HCT116 (cell line): ENCODE measurements around the gene TTC17. TPM values are rescaled to one million over a fixed set of nuclear protein-coding genes. Genes with fewer than 3 reads are reported as not detected.

Experiments used
- ATAC-seq: fragments of 200-7000 bp; cut with Tn5 transposase; 2 replicates; pipeline ENCODE4 v1.9.1; 2020; ENCODE audit warnings: mild to moderate bottlenecking, moderate library complexity
- BruUV-seq: library from RNA; stranded (reverse); fragments of 400-500 nt; replicated peaks from 2 replicates; lab custom pipeline; 2021; lab: Mats Ljungman, UMichigan
- CTCF ChIA-PET: fragments of 300-600 bp; sonication (Branson Sonifier 250); formaldehyde crosslinking; loops from one replicate; lab custom pipeline; 2021; ENCODE audit warnings: antibody characterized with exemption; lab: Charles Lee
- POLR2A ChIA-PET: fragments of 300-600, 350-600 bp; sonication (Branson Sonifier 250); formaldehyde crosslinking; loops from one replicate; lab custom pipeline; 2021; ENCODE audit warnings: antibody characterized with exemption; lab: Charles Lee
- RAD21 ChIA-PET, 2 experiments: fragments of 300-600 bp; sonication (Branson Sonifier 250); formaldehyde crosslinking; loops; one replicate each; lab custom pipeline; 2023; ENCODE audit warnings: low total read pairs in 2 of 2; ENCODE audit not compliant: uncharacterized antibody in 2 of 2, unreplicated experiment in 2 of 2, low non-redundant PET in 1 of 2; lab: Charles Lee
- DNase-seq: peaks from one replicate; pipeline ENCODE4 v3.0.0-alpha.2; 2010; ENCODE audit warnings: low read depth, low spot score
- H2AFZ ChIP-seq: fragments of 200-600 bp; shearing (Covaris generic), sonication (generic); 2 replicates; pipeline ENCODE4 v1.6.1; 2017; ENCODE audit warnings: low read depth, mixed run types, mixed read lengths, antibody characterized with exemption, low read length; ENCODE audit not compliant: poor library complexity, severe bottlenecking
- H3K27ac ChIP-seq: 2 replicates; pipeline ENCODE4 v1.5.1; 2012; ENCODE audit warnings: low read depth, low read length
- H3K27me3 ChIP-seq: fragments of 200-600 bp; sonication (generic); 2 replicates; pipeline ENCODE4 v1.6.1; 2016; ENCODE audit warnings: mixed run types, low read length, mixed read lengths; ENCODE audit not compliant: insufficient read depth
- H3K36me3 ChIP-seq, 2 experiments: fragments of 200-500 bp in 1 of 2; fragments of 200-600 bp in 1 of 2; sonication (Bioruptor generic) in 1 of 2; sonication (generic) in 1 of 2; 2 replicates each; pipeline versions ENCODE4 v1.5.1 to v1.6.1; 2014 to 2016; ENCODE audit warnings: low read length in 2 of 2, inconsistent platforms in 1 of 2, mixed read lengths in 1 of 2, mixed run types in 1 of 2; ENCODE audit not compliant: insufficient read depth in 2 of 2, control insufficient read depth in 1 of 2
- H3K4me1 ChIP-seq, 2 experiments: fragments of 200-600 bp in 1 of 2; sonication (generic) in 1 of 2; 2 replicates each; pipeline versions ENCODE4 v1.5.1 to v1.6.1; 2012 to 2017; ENCODE audit warnings: low read length in 2 of 2, inconsistent platforms in 1 of 2, mild to moderate bottlenecking in 1 of 2, mixed read lengths in 1 of 2, mixed run types in 1 of 2, moderate library complexity in 1 of 2; ENCODE audit not compliant: insufficient read depth in 2 of 2, control insufficient read depth in 1 of 2
- H3K4me2 ChIP-seq: fragments of 200-600 bp; sonication (generic); 2 replicates; pipeline ENCODE4 v1.6.1; 2017; ENCODE audit warnings: mixed run types, low read length, mixed read lengths
- H3K4me3 ChIP-seq, 2 experiments: fragments of 200-600 bp in 1 of 2; sonication (generic) in 1 of 2; replicated peaks in 1 of 2; 2 replicates each; pipeline ENCODE4 v1.5.1; 2011 to 2016; ENCODE audit warnings: low read length in 2 of 2, control low read depth in 1 of 2, low read depth in 1 of 2, mild to moderate bottlenecking in 1 of 2, mixed read lengths in 1 of 2, mixed run types in 1 of 2
- H3K79me2 ChIP-seq: fragments of 200-600 bp; sonication (generic); 2 replicates; pipeline ENCODE4 v1.6.1; 2017; ENCODE audit warnings: mild to moderate bottlenecking, mixed run types, low read length, moderate library complexity, mixed read lengths; ENCODE audit not compliant: insufficient read depth
- H3K9ac ChIP-seq: fragments of 200-600 bp; sonication (generic); 2 replicates; pipeline ENCODE4 v1.6.1; 2016; ENCODE audit warnings: low read length, mixed read lengths
- H3K9me2 ChIP-seq: fragments of 200-600 bp; sonication (generic), shearing (Covaris generic); 2 replicates; pipeline ENCODE4 v1.6.1; 2017; ENCODE audit warnings: mixed run types, mild to moderate bottlenecking, moderate library complexity; ENCODE audit not compliant: insufficient read depth
- H3K9me3 ChIP-seq, 2 experiments: fragments of 200-500 bp in 1 of 2; fragments of 200-600 bp in 1 of 2; sonication (Bioruptor generic) in 1 of 2; sonication (generic) in 1 of 2; 2 replicates each; pipeline ENCODE4 v1.6.1; 2014 to 2017; ENCODE audit warnings: low read length in 2 of 2, mixed read lengths in 2 of 2, inconsistent platforms in 1 of 2, low read depth in 1 of 2, mild to moderate bottlenecking in 1 of 2, mixed run types in 1 of 2, moderate library complexity in 1 of 2; ENCODE audit not compliant: control insufficient read depth in 1 of 2, insufficient read depth in 1 of 2
- H4K20me1 ChIP-seq: fragments of 200-600 bp; sonication (generic), shearing (Covaris generic); 2 replicates; pipeline ENCODE4 v1.6.1; 2017; ENCODE audit warnings: mixed run types, mild to moderate bottlenecking, moderate library complexity; ENCODE audit not compliant: insufficient read depth
- EGR1 ChIP-seq: IDR thresholded peaks from 2 replicates; pipeline ENCODE4 v1.6.1; 2012; ENCODE audit warnings: low read depth
- EZH2 ChIP-seq: fragments of 200-600 bp; sonication (generic); IDR thresholded peaks from 2 replicates; pipeline ENCODE4 v1.6.1; 2017; ENCODE audit warnings: antibody characterized with exemption, mixed run types
- EZH2phosphoT487 ChIP-seq: fragments of 200-600 bp; IDR thresholded peaks from 2 replicates; pipeline ENCODE4 v1.6.1; 2018; ENCODE audit warnings: antibody characterized with exemption, borderline replicate concordance
- FOSL1 ChIP-seq: IDR thresholded peaks from 2 replicates; pipeline ENCODE4 v1.6.1; 2012; ENCODE audit warnings: low read depth
- JUND ChIP-seq: IDR thresholded peaks from 2 replicates; pipeline ENCODE4 v1.6.1; 2012
- POLR2AphosphoS5 ChIP-seq: IDR thresholded peaks from 2 replicates; pipeline ENCODE4 v1.6.1; 2011; ENCODE audit warnings: mild to moderate bottlenecking, low read depth, low read length, moderate library complexity
- RAD21 ChIP-seq: IDR thresholded peaks from 2 replicates; pipeline ENCODE4 v1.6.1; 2012; ENCODE audit warnings: low read depth, mild to moderate bottlenecking
- SIN3A ChIP-seq: IDR thresholded peaks from 2 replicates; pipeline ENCODE4 v1.6.1; 2012; ENCODE audit warnings: low read depth
- TCF7L2 ChIP-seq: IDR thresholded peaks from 2 replicates; pipeline ENCODE4 v1.7.0; 2011; ENCODE audit warnings: borderline replicate concordance, inconsistent platforms; ENCODE audit not compliant: insufficient read depth, insufficient read length; ENCODE audit errors: extremely low read depth
- intact Hi-C: fragments of 100-400 bp; cut with micrococcal nuclease; formaldehyde crosslinking; loops from 2 replicates; pipeline ENCODE4 v1.10.0; 2022
- total RNA-seq: library from RNA; stranded (reverse); gene quantifications from one replicate; pipeline ENCODE4 v1.2.1, GENCODE V29; 2021; ENCODE audit not compliant: unreplicated experiment
- TF ChIP-seq, protein P1 (sequence below): IDR thresholded peaks from 2 replicates; pipeline ENCODE4 v1.6.1; 2012
- TF ChIP-seq, protein P2 (sequence below): IDR thresholded peaks from 2 replicates; pipeline ENCODE4 v1.6.1; 2011; ENCODE audit warnings: mild to moderate bottlenecking, low read length, moderate library complexity; ENCODE audit not compliant: insufficient replicate concordance; ENCODE audit errors: extremely low read depth
- TF ChIP-seq, protein P3 (sequence below): IDR thresholded peaks from 2 replicates; pipeline ENCODE4 v1.6.1; 2012; ENCODE audit warnings: low read depth

TTC17 gene
- total RNA-seq, 1 experiment from 2014 or later = 51.6 TPM

DNA sequence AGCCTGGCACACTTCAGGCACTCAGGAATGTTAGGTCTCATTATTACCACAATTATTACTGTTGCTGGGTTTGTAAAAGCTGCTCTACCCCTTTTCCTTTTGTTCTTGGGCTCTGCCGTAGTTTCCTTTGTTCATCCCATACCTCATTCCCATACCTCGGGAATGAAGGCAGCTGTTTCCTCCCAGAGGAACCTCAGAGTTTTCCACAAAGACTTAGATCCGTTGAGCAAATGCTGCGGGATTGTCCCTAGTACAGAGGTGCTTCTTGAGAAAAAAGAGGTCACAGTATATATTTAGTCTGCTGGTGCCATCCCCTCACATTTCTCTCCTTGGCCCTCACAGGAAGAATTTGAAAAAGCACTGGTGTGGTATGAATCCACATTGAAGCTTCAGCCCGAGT is 134.7 kb downstream of the TTC17 start:
- RAD21 ChIA-PET = no interaction called here
- no TSS peak for BruUV-seq
- H3K9ac ChIP-seq = no peak overlapping the region
- DNase-seq = no peak
- TF ChIP-seq, protein P1, sequence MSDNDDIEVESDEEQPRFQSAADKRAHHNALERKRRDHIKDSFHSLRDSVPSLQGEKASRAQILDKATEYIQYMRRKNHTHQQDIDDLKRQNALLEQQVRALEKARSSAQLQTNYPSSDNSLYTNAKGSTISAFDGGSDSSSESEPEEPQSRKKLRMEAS = no peak
- TF ChIP-seq POLR2AphosphoS5 (no peak), SIN3A (no peak), EZH2 (no peak), FOSL1 (no peak), EGR1 (no peak), EZH2phosphoT487 (no peak), RAD21 (no peak), JUND (no peak), TCF7L2 (no peak)
- TF ChIP-seq, protein P2, sequence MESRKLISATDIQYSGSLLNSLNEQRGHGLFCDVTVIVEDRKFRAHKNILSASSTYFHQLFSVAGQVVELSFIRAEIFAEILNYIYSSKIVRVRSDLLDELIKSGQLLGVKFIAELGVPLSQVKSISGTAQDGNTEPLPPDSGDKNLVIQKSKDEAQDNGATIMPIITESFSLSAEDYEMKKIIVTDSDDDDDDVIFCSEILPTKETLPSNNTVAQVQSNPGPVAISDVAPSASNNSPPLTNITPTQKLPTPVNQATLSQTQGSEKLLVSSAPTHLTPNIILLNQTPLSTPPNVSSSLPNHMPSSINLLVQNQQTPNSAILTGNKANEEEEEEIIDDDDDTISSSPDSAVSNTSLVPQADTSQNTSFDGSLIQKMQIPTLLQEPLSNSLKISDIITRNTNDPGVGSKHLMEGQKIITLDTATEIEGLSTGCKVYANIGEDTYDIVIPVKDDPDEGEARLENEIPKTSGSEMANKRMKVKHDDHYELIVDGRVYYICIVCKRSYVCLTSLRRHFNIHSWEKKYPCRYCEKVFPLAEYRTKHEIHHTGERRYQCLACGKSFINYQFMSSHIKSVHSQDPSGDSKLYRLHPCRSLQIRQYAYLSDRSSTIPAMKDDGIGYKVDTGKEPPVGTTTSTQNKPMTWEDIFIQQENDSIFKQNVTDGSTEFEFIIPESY = no peak
- TF ChIP-seq, protein P3, sequence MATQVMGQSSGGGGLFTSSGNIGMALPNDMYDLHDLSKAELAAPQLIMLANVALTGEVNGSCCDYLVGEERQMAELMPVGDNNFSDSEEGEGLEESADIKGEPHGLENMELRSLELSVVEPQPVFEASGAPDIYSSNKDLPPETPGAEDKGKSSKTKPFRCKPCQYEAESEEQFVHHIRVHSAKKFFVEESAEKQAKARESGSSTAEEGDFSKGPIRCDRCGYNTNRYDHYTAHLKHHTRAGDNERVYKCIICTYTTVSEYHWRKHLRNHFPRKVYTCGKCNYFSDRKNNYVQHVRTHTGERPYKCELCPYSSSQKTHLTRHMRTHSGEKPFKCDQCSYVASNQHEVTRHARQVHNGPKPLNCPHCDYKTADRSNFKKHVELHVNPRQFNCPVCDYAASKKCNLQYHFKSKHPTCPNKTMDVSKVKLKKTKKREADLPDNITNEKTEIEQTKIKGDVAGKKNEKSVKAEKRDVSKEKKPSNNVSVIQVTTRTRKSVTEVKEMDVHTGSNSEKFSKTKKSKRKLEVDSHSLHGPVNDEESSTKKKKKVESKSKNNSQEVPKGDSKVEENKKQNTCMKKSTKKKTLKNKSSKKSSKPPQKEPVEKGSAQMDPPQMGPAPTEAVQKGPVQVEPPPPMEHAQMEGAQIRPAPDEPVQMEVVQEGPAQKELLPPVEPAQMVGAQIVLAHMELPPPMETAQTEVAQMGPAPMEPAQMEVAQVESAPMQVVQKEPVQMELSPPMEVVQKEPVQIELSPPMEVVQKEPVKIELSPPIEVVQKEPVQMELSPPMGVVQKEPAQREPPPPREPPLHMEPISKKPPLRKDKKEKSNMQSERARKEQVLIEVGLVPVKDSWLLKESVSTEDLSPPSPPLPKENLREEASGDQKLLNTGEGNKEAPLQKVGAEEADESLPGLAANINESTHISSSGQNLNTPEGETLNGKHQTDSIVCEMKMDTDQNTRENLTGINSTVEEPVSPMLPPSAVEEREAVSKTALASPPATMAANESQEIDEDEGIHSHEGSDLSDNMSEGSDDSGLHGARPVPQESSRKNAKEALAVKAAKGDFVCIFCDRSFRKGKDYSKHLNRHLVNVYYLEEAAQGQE = no peak
- no peak overlapping the region for H3K27ac ChIP-seq
- no peaks in the 10 kb centered on the region for H3K79me2 ChIP-seq
- no peak overlapping the region for H2AFZ ChIP-seq
- intact Hi-C loops = no loop called here
- ATAC-seq = no peak
- H3K9me3 ChIP-seq = no peaks in the 10 kb centered on the region
- no peaks in the 10 kb centered on the region for H3K27me3 ChIP-seq
- POLR2A ChIA-PET = no interaction called here
- no peak overlapping the region for H3K4me3 ChIP-seq
- no peaks in the 10 kb centered on the region for H3K9me2 ChIP-seq
- no peaks in the 10 kb centered on the region for H3K4me1 ChIP-seq
- no peak overlapping the region for H3K4me2 ChIP-seq
- CTCF ChIA-PET = no interaction called here
- peaks cover 0 to 13% of the 10 kb centered on the region in 2 experiments; a peak in 1 of 4 replicates for H3K36me3 ChIP-seq
- no peaks in the 10 kb centered on the region for H4K20me1 ChIP-seq
